Measurements from ENCODE around the gene KDELR1.

Gene KDELR1

GRCh38 chr19:48398102-48398374 lies 6.7 kb upstream of the KDELR1 start:
- no peak for DNase-seq (ENCODE audit: low read depth)
- no peak for TF ChIP-seq CTCF (IDR thresholded peaks at IDR 0.05; ENCODE audit: low read length, missing control alignments)
- H3K4me3 ChIP-seq (replicated peaks; ENCODE audit: low read depth, low read length), result peak overlapping the region; percentile 60

GRCh38 chr19:48397263-48398101 lies 6.1 kb upstream of the KDELR1 start:
- no peak for TF ChIP-seq CTCF (IDR thresholded peaks at IDR 0.05; ENCODE audit: low read length, missing control alignments)
- H3K4me3 ChIP-seq (replicated peaks; ENCODE audit: low read depth, low read length), result peak overlapping the region; percentile 60
- DNase-seq (ENCODE audit: low read depth), result no peak

- H3K4me3 ChIP-seq (replicated peaks; ENCODE audit: low read depth, low read length), result no peak overlapping the region
- DNase-seq (ENCODE audit: low read depth), result no peak
- TF ChIP-seq CTCF (IDR thresholded peaks at IDR 0.05; ENCODE audit: low read length, missing control alignments), result no peak
Observed at GRCh38 chr19:48396824-48397176, 5.4 kb upstream of the KDELR1 start.

GRCh38 chr19:48396016-48396823 lies 4.9 kb upstream of the KDELR1 start:
- no peak for DNase-seq (ENCODE audit: low read depth)
- no peak for TF ChIP-seq CTCF (IDR thresholded peaks at IDR 0.05; ENCODE audit: low read length, missing control alignments)
- no peak overlapping the region for H3K4me3 ChIP-seq (replicated peaks; ENCODE audit: low read depth, low read length)

- H3K4me3 ChIP-seq (replicated peaks; ENCODE audit: low read depth, low read length), result no peak overlapping the region
- TF ChIP-seq CTCF (IDR thresholded peaks at IDR 0.05; ENCODE audit: low read length, missing control alignments), result no peak
- no peak for DNase-seq (ENCODE audit: low read depth)
Observed at GRCh38 chr19:48395499-48395898, 4.1 kb upstream of the KDELR1 start.

GRCh38 chr19:48395170-48395455 lies 3.8 kb upstream of the KDELR1 start:
- no peak for DNase-seq (ENCODE audit: low read depth)
- H3K4me3 ChIP-seq (replicated peaks; ENCODE audit: low read depth, low read length), result no peak overlapping the region
- TF ChIP-seq CTCF (IDR thresholded peaks at IDR 0.05; ENCODE audit: low read length, missing control alignments), result no peak

Data from fibroblast of pulmonary artery (primary cell).